Activated CD8-positive, alpha-beta memory T cell treated with anti-CD3 and anti-CD28 coated beads for 36 hours (primary cell): ENCODE results near the gene ARHGAP6. TPM values are rescaled to one million over a fixed set of nuclear protein-coding genes. Genes with fewer than 3 reads are reported as not detected.

Experiments used
- CTCF ChIA-PET: fragments of 350-600 bp; sonication (Branson Sonifier 250); formaldehyde crosslinking; loops from one replicate; lab custom pipeline; 2021; ENCODE audit warnings: antibody characterized with exemption; lab: Charles Lee
- POLR2A ChIA-PET: fragments of 350-600 bp; sonication (Branson Sonifier 250); formaldehyde crosslinking; loops from one replicate; lab custom pipeline; 2021; ENCODE audit warnings: antibody characterized with exemption; lab: Charles Lee
- total RNA-seq, 2 experiments: library from RNA; stranded (reverse); gene quantifications; one replicate each; pipeline ENCODE4 v1.2.3, GENCODE V29; 2021

ARHGAP6 gene
- total RNA-seq, 2 experiments from 2014 or later, result not detected

GRCh38 chrX:11412715-11413623, 252.8 kb downstream of the ARHGAP6 start:
- ChIA-PET CTCF (no interaction called here), POLR2A (no interaction called here)

GRCh38 chrX:11409957-11410356, 255.8 kb downstream of the ARHGAP6 start:
- CTCF ChIA-PET, result no interaction called here
- POLR2A ChIA-PET, result no interaction called here

GRCh38 chrX:11408783-11409182, 256.9 kb downstream of the ARHGAP6 start:
- CTCF ChIA-PET, result no interaction called here
- POLR2A ChIA-PET, result no interaction called here

- CTCF ChIA-PET, result no interaction called here
- POLR2A ChIA-PET, result no interaction called here
Measured at GRCh38 chrX:11408109-11408405, 257.7 kb downstream of the ARHGAP6 start.

- POLR2A ChIA-PET, result no interaction called here
- CTCF ChIA-PET, result no interaction called here
Measured at GRCh38 chrX:11407331-11408108, 258.2 kb downstream of the ARHGAP6 start.

GRCh38 chrX:11406109-11406765, 259.5 kb downstream of the ARHGAP6 start:
- ChIA-PET POLR2A (no interaction called here), CTCF (no interaction called here)

DNA sequence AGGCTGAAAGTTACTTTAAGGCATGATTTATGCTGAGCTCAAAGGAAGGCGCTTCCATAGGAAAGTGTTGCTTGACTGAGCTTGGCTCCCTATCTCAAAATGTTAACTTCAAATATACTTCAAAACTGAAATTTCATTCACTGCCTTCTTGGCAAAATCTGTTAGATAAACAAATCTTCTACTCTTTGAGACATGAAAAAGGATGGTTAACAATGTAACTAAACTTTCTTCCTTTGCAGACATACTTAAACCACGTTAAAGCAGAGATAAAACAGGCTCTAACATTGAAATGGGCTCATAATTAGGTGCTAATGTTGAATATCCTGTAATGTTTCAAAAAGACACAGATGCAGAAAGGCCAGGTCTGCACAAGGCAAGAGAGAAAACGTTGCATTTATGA, 262.1 kb downstream of the ARHGAP6 start:
- CTCF ChIA-PET, result no interaction called here
- POLR2A ChIA-PET, result no interaction called here

DNA sequence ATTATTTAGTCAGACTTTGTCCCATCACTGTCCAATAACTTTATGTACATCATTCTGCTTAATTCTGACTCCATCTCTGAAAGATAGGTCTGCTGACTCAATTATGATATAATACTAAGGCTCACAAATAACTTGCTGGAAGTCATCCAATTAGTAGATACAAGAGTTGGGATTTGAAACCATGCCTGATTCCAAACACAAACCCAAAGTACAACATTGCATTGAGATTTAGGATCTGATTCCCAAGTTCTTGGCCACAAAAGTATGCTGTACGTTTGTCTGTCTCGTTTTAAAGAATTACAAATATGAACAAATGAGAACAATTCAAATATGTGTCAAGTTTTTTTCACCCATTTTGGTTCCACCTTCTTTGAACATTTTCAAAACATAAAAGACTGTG, 263.8 kb downstream of the ARHGAP6 start:
- POLR2A ChIA-PET, result no interaction called here
- CTCF ChIA-PET, result no interaction called here

GRCh38 chrX:11399489-11400094, 266.1 kb downstream of the ARHGAP6 start:
- ChIA-PET CTCF (no interaction called here), POLR2A (no interaction called here)

DNA sequence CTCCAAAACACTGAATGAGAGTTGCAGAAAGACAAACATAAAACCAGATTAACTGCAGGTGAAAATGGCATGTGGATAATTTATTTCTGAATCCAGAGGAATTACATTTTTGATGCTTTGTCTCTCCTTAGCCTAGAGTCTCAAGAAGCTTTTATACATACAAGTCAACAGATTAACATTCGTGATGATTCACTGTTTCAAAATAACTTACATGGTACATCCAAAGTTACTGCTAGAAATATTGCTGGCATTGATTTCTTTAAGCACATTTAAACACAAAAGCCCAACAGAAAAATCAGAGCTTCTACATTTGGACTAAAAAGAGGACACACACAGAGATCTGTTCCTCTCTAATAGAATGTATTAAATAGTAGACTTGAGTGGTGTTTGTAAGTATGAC, 266.9 kb downstream of the ARHGAP6 start:
- ChIA-PET CTCF (no interaction called here), POLR2A (no interaction called here)

DNA sequence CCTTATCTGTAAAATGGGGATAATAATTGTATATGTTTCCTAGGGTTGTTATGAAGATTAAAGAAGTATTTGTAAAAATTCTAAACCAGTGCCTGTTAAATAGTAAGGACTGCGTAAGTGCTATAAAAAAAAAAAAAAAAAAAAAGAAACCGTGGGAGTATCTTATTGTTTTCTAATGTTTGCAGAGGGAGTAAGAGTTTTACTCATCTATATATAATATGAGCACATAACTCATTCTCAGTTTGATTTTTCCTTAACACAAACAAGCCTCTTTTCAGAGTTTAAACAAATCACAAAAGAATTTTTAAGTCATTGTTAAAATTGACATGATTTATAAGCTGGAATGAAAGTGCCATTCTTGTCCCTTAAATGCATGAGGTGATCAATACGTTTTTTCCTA, 267.6 kb downstream of the ARHGAP6 start:
- ChIA-PET CTCF (no interaction called here), POLR2A (no interaction called here)

DNA sequence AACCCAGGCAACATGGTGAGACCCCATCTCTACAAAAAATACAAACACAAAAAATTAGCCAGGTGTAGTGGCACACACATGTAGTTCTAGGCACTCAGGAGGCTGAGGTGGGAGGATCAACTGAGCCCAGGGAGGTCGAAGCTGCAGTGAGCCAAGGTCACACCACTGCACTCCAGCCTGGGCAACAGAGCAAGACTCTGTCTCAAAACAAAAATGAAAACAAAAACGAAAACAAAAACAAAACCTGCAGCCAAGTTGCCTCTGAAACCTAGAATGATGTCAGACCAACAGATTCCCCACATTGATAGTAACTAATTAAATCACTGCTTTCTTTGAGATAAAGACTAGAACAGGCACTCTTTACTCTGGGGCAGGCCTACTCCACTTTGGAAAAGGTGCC, 268.0 kb downstream of the ARHGAP6 start:
- ChIA-PET CTCF (no interaction called here), POLR2A (no interaction called here)

- ChIA-PET CTCF (no interaction called here), POLR2A (no interaction called here)
Measured at GRCh38 chrX:11395859-11396258, 269.9 kb downstream of the ARHGAP6 start.

GRCh38 chrX:11393949-11394654, 271.6 kb downstream of the ARHGAP6 start:
- POLR2A ChIA-PET, result no interaction called here
- CTCF ChIA-PET, result no interaction called here

DNA sequence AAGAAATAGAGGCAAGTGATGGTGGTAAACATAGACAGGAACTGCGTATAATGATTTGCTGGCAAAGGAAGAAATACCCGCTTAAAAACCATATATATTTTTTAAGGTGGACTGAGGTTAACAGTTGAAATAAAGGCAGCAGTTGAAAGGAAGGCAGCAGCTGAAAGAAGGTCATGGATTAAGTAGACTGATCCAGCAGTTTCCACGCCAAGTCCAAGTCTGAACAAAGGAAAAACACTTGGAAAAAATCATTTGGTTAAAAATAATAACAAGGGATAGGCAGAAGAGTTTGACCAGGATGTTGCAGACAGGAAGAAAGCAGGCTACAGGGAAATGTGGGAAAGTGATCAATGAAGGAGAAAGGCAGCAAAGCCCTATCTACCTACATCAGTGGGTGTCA, 278.9 kb downstream of the ARHGAP6 start:
- ChIA-PET CTCF (no interaction called here), POLR2A (no interaction called here)

- CTCF ChIA-PET, result no interaction called here
- POLR2A ChIA-PET, result no interaction called here
Measured at GRCh38 chrX:11386001-11386523, 279.7 kb downstream of the ARHGAP6 start.

GRCh38 chrX:11382930-11383329, 282.8 kb downstream of the ARHGAP6 start:
- POLR2A ChIA-PET, result no interaction called here
- CTCF ChIA-PET, result no interaction called here

DNA sequence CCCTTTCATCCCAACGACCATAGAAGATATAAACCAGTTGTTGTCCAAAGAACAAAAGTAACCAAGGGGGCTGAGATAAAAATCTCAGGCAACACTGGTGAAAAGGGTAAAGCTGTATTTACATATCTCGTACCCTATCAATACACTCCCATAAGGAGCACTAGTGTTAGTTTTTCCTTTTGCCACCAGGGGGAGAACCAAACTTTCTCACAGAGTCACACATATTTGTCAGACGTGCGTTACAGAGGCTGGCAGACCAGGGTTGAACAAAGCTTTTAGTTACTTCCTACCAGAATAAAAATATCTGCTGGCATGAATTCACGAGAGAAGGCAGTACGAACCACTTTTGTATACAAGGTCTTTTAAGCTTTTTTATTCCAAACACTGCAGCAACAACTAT, 284.3 kb downstream of the ARHGAP6 start:
- POLR2A ChIA-PET, result no interaction called here
- CTCF ChIA-PET, result no interaction called here

DNA sequence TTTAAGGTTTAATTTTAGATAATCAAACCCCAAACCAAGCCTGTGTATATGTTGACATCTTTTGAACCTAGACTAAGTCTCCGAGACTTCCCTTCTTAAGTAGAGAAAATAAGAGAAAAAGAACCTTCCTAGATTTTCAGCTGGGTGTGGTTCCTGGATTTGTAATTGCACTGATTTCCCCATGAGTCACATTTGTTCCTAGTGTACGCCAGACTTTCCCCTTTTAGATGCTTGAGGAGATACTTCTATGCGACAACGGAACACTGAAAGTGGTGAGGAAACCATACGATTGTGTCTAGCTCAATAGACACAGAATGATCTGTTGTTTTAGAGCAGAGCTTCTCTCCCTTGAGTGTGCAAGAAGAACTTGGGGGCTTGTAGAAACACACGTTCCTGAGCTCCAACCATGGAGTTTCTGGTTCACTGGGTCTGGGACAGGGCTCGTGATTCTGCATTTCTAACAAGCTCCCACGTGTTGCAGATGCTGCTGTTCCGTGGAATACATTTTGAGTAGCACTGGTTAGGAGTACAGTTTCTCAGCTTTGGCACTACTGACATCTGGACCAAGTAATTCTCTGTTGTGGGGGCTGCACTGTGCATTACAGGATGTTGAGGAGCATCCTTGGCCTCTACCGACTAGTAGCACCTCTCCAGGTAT, 285.4 kb downstream of the ARHGAP6 start:
- ChIA-PET POLR2A (no interaction called here), CTCF (no interaction called here)
